ENCODE measurements around the gene UTP25.

DNA sequence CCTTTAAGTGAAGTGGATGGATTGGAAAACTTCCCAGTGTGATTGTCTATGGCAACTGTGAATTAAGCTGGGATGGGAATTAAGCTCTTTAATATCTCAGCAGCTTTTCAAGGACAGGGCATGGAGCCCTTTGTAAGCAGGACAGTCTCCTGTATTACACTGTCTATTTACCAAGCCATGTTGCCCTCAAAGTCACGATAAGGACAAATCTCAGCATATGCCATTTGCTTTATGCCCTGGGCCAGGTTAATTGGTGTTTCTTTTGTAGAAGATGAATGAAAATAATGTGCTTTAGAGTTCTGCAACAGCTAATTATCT is 17.6 kb downstream of the UTP25 start:
- TF ChIP-seq POLR2AphosphoS5 (IDR thresholded peaks at IDR 0.05) = no peak
- no peak for TF ChIP-seq POLR2A (IDR thresholded peaks at IDR 0.05; ENCODE audit: low read depth)
- TF ChIP-seq CTCF (IDR thresholded peaks at IDR 0.05) = no peak
